ENCODE results near the gene PCSK7. TPM values are rescaled to one million over a fixed set of nuclear protein-coding genes. Genes with fewer than 3 reads are reported as not detected.
"Not testable (repeated sequence)": the region's sequence is repeated elsewhere in the genome, so short reads cannot be mapped to it uniquely, and the experiment has no call there.

Gene PCSK7
- total RNA-seq, 1 experiment from 2014 or later, result 132 TPM

GRCh38 chr11:117206859-117207258 lies 25.0 kb downstream of the PCSK7 start:
- H3K4me3 ChIP-seq (ENCODE audit: low read depth, low read length); H3K27me3 Mint-ChIP-seq (ENCODE audit: insufficient read depth, unreplicated experiment); H3K4me1 Mint-ChIP-seq (ENCODE audit: low read depth, unreplicated experiment); H3K4me3 Mint-ChIP-seq (ENCODE audit: unreplicated experiment); intact Hi-C loops (cut with micrococcal nuclease; ENCODE audit: unreplicated experiment); H3K9me3 Mint-ChIP-seq (ENCODE audit: unreplicated experiment); BruUV-seq (replicated peaks); H3K9me3 ChIP-seq; H3K4me1 ChIP-seq; H3K27ac Mint-ChIP-seq (ENCODE audit: unreplicated experiment); CTCF ChIA-PET; POLR2A ChIA-PET; H3K36me3 ChIP-seq (ENCODE audit: control insufficient read depth, insufficient read depth, low read length); DNase-seq; H3K27me3 ChIP-seq (replicated peaks; ENCODE audit: control insufficient read depth, insufficient read depth, low read length): not testable (repeated sequence)
- H3K36me3 Mint-ChIP-seq (ENCODE audit: insufficient read depth, unreplicated experiment), result peaks cover 67% of the 10 kb centered on the region

GRCh38 chr11:117206111-117206510 lies 25.8 kb downstream of the PCSK7 start:
- H3K9me3 ChIP-seq; H3K4me3 Mint-ChIP-seq (ENCODE audit: unreplicated experiment); POLR2A ChIA-PET; H3K4me1 Mint-ChIP-seq (ENCODE audit: low read depth, unreplicated experiment); H3K36me3 ChIP-seq (ENCODE audit: control insufficient read depth, insufficient read depth, low read length); H3K4me1 ChIP-seq; H3K9me3 Mint-ChIP-seq (ENCODE audit: unreplicated experiment); intact Hi-C loops (cut with micrococcal nuclease; ENCODE audit: unreplicated experiment); DNase-seq; H3K27me3 ChIP-seq (replicated peaks; ENCODE audit: control insufficient read depth, insufficient read depth, low read length); BruUV-seq (replicated peaks); H3K27ac Mint-ChIP-seq (ENCODE audit: unreplicated experiment); H3K4me3 ChIP-seq (ENCODE audit: low read depth, low read length); H3K27me3 Mint-ChIP-seq (ENCODE audit: insufficient read depth, unreplicated experiment): not testable (repeated sequence)
- CTCF ChIA-PET, result interaction anchor here (0.6 kb wide), 1 partner anchor 112 kb away, joined by 4 read pairs; no protein-coding TSS in a partner anchor
- peaks cover 63% of the 10 kb centered on the region for H3K36me3 Mint-ChIP-seq (ENCODE audit: insufficient read depth, unreplicated experiment)

- Mint-ChIP-seq H3K4me1 (ENCODE audit: low read depth, unreplicated experiment) (peaks cover 13% of the 10 kb centered on the region), H3K36me3 (ENCODE audit: insufficient read depth, unreplicated experiment) (peaks cover 65% of the 10 kb centered on the region), H3K27ac (ENCODE audit: unreplicated experiment) (no peak overlapping the region), H3K27me3 (ENCODE audit: insufficient read depth, unreplicated experiment) (no peaks in the 10 kb centered on the region), H3K4me3 (ENCODE audit: unreplicated experiment) (no peak overlapping the region), H3K9me3 (ENCODE audit: unreplicated experiment) (no peaks in the 10 kb centered on the region)
- Histone ChIP-seq H3K27me3 (replicated peaks; ENCODE audit: control insufficient read depth, insufficient read depth, low read length) (no peaks in the 10 kb centered on the region), H3K36me3 (ENCODE audit: control insufficient read depth, insufficient read depth, low read length) (no peaks in the 10 kb centered on the region), H3K4me3 (ENCODE audit: low read depth, low read length) (no peak overlapping the region), H3K9me3 (no peaks in the 10 kb centered on the region), H3K4me1 (peaks cover 5% of the 10 kb centered on the region)
- intact Hi-C loops (cut with micrococcal nuclease; ENCODE audit: unreplicated experiment), result no loop called here
- DNase-seq, result no peak
- ChIA-PET CTCF (interaction anchor here (0.6 to 0.7 kb wide), 2 partner anchors 21 to 112 kb away, joined by 3 to 4 read pairs; no protein-coding TSS in a partner anchor), POLR2A (no interaction called here)
- BruUV-seq (replicated peaks), result TSS peak; percentile 42
- peak in 1 of 2 experiments; percentile 3 for TF ChIP-seq CTCF (IDR thresholded peaks at IDR 0.05; ENCODE audit: insufficient read depth in 1 of 2, low read depth in 1 of 2, low read length in 1 of 2, severe bottlenecking in 1 of 2, unreplicated experiment in 1 of 2)
Measured at GRCh38 chr11:117205211-117205818, 26.6 kb downstream of the PCSK7 start.

- no peaks in the 10 kb centered on the region for H3K9me3 ChIP-seq
- H3K4me1 Mint-ChIP-seq (ENCODE audit: low read depth, unreplicated experiment), result peaks cover 20% of the 10 kb centered on the region
- no peak overlapping the region for H3K27ac Mint-ChIP-seq (ENCODE audit: unreplicated experiment)
- peaks cover 13% of the 10 kb centered on the region for H3K4me1 ChIP-seq
- no peak for DNase-seq
- H3K4me3 Mint-ChIP-seq (ENCODE audit: unreplicated experiment), result no peak overlapping the region
- POLR2A ChIA-PET, result interaction anchor here (0.6 kb wide), 1 partner anchor 19 kb away, joined by 3 read pairs; no protein-coding TSS in a partner anchor
- no peaks in the 10 kb centered on the region for H3K27me3 Mint-ChIP-seq (ENCODE audit: insufficient read depth, unreplicated experiment)
- peaks cover 59% of the 10 kb centered on the region for H3K36me3 Mint-ChIP-seq (ENCODE audit: insufficient read depth, unreplicated experiment)
- no peaks in the 10 kb centered on the region for H3K36me3 ChIP-seq (ENCODE audit: control insufficient read depth, insufficient read depth, low read length)
- TSS peak; percentile 37 for BruUV-seq (replicated peaks)
- CTCF ChIA-PET, result interaction anchor here (0.7 kb wide), 1 partner anchor 22 kb away, joined by 3 read pairs; no protein-coding TSS in a partner anchor
- no peak overlapping the region for H3K4me3 ChIP-seq (ENCODE audit: low read depth, low read length)
- intact Hi-C loops (cut with micrococcal nuclease; ENCODE audit: unreplicated experiment), result no loop called here
- TF ChIP-seq CTCF (IDR thresholded peaks at IDR 0.05; ENCODE audit: insufficient read depth in 1 of 2, low read depth in 1 of 2, low read length in 1 of 2, severe bottlenecking in 1 of 2, unreplicated experiment in 1 of 2), result no peak
- no peaks in the 10 kb centered on the region for H3K27me3 ChIP-seq (replicated peaks; ENCODE audit: control insufficient read depth, insufficient read depth, low read length)
- no peaks in the 10 kb centered on the region for H3K9me3 Mint-ChIP-seq (ENCODE audit: unreplicated experiment)
Measured at GRCh38 chr11:117204283-117205080, 27.4 kb downstream of the PCSK7 start.

Measured in Caco-2 (cell line).